Gastrocnemius medialis (tissue), 4 donors: ENCODE data around the gene FCHO2.

Source experiments
- POLR2A ChIP-seq, 2 donors: fragments of 450-650 bp; IDR thresholded peaks; one replicate each; pipeline ENCODE4 v1.6.1; 2017; ENCODE audit warnings: antibody characterized with exemption in 2 of 2, mild to moderate bottlenecking in 2 of 2, moderate library complexity in 2 of 2
- TF ChIP-seq, protein P1 (sequence below), 5 experiments: fragments of 450-650 bp in 3 of 5; fragments of 200-600 bp in 2 of 5; sonication (generic) in 2 of 5; IDR thresholded peaks in 4 of 5; conservative IDR thresholded peaks in 1 of 5; 1 replicate in 4 of 5; 2 replicates in 1 of 5; pipeline ENCODE4 v1.5.1; 2016 to 2019; ENCODE audit warnings: antibody characterized with exemption in 5 of 5, mild to moderate bottlenecking in 3 of 5, moderate library complexity in 3 of 5

DNA sequence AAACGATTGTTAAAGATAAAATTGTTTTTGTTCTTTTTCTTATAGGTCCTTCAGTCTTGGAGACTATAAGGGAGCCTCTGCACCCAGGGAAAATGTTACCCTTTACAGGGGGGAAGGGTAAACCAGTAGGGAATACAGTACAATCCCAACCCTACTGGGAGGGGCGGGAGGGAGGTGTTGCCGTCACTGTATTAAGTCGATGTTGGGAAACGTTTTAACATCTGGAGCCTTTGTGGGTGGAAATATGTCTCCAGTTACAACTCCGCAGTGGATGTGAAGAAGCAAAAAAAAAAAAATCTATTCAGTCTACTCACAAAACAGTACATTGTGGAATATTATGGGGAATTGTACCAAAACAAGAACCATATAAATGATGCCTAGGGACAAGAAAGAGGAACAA, 47.2 kb upstream of the FCHO2 start:
- TF ChIP-seq, protein P1, sequence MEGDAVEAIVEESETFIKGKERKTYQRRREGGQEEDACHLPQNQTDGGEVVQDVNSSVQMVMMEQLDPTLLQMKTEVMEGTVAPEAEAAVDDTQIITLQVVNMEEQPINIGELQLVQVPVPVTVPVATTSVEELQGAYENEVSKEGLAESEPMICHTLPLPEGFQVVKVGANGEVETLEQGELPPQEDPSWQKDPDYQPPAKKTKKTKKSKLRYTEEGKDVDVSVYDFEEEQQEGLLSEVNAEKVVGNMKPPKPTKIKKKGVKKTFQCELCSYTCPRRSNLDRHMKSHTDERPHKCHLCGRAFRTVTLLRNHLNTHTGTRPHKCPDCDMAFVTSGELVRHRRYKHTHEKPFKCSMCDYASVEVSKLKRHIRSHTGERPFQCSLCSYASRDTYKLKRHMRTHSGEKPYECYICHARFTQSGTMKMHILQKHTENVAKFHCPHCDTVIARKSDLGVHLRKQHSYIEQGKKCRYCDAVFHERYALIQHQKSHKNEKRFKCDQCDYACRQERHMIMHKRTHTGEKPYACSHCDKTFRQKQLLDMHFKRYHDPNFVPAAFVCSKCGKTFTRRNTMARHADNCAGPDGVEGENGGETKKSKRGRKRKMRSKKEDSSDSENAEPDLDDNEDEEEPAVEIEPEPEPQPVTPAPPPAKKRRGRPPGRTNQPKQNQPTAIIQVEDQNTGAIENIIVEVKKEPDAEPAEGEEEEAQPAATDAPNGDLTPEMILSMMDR (IDR thresholded peaks at IDR 0.05 in 4 of 5, conservative IDR thresholded peaks at IDR 0.05 in 1 of 5): no peak
- TF ChIP-seq POLR2A (IDR thresholded peaks at IDR 0.05): no peak
